Coronary artery (tissue), 2 donors: ENCODE measurements around the gene DENND5B.
"Not testable (repeated sequence)": the region's sequence is repeated elsewhere in the genome, so short reads cannot be mapped to it uniquely, and the experiment has no call there.

Source experiments
- DNase-seq: peaks from one replicate; pipeline ENCODE4 v3.0.0-alpha.2; 2017; ENCODE audit warnings: low spot score
- H3K27ac ChIP-seq, 2 donors: fragments of 200-600 bp; sonication (generic); one replicate each; pipeline ENCODE4 v1.5.1; 2016 to 2019
- H3K4me3 ChIP-seq: fragments of 200-600 bp; sonication (generic); 2 replicates; pipeline ENCODE4 v1.5.1; 2016; ENCODE audit warnings: mild to moderate bottlenecking, moderate library complexity
- TF ChIP-seq, protein P1 (sequence below): fragments of 200-600 bp; sonication (generic); IDR thresholded peaks from one replicate; pipeline ENCODE4 v1.5.1; 2019; ENCODE audit warnings: antibody characterized with exemption

Gene DENND5B

DNA sequence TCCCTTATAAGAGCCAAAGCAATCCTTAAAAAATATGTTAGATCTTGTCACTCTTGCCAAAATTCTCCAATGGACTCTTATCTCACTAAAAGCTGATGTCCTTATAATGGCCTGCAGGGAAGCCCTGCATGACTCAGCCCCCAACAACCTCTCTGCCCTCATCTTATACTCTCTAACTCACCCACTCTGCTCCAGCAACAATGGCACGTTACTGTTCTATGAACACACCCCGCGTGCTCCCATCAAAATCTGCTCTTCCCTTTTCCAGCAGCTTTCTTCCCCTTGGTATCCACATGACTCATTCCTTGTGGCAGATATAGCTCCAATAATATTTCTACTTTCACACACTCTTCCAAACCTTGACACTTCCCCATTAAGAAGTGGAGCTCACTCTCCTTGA is 108.1 kb downstream of the DENND5B start:
- DNase-seq, result no peak
- TF ChIP-seq, protein P1, sequence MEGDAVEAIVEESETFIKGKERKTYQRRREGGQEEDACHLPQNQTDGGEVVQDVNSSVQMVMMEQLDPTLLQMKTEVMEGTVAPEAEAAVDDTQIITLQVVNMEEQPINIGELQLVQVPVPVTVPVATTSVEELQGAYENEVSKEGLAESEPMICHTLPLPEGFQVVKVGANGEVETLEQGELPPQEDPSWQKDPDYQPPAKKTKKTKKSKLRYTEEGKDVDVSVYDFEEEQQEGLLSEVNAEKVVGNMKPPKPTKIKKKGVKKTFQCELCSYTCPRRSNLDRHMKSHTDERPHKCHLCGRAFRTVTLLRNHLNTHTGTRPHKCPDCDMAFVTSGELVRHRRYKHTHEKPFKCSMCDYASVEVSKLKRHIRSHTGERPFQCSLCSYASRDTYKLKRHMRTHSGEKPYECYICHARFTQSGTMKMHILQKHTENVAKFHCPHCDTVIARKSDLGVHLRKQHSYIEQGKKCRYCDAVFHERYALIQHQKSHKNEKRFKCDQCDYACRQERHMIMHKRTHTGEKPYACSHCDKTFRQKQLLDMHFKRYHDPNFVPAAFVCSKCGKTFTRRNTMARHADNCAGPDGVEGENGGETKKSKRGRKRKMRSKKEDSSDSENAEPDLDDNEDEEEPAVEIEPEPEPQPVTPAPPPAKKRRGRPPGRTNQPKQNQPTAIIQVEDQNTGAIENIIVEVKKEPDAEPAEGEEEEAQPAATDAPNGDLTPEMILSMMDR, result no peak
- no peak overlapping the region for H3K4me3 ChIP-seq
- no peak overlapping the region for H3K27ac ChIP-seq

DNA sequence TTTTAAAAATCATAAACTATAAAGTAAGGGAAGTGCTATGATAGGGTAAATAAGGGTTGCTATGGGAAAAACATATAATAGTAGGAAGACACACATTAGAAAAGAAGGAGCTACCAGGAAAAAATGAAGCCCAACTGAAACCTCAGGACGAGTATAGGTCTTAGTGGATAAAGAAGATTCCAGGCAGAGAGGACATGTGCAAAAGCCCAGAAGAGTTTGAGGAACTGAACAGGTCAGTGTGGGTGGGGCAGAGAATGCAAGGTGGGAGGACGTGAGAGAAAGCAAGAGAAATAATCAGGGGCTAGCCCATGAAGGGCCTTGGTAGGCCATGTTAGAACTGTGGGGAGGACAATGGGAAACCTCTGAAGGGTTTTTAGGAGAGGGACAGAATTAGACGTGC is 109.5 kb downstream of the DENND5B start:
- TF ChIP-seq, protein P1, result no peak
- Histone ChIP-seq H3K27ac (no peak overlapping the region), H3K4me3 (no peak overlapping the region)
- DNase-seq, result no peak

- Histone ChIP-seq H3K4me3 (no peak overlapping the region), H3K27ac (no peak overlapping the region)
- TF ChIP-seq, protein P1, result no peak
- DNase-seq, result no peak
Observed at GRCh38 chr12:31479516-31480210, 111.3 kb downstream of the DENND5B start.

GRCh38 chr12:31478898-31479297 is 112.0 kb downstream of the DENND5B start:
- H3K27ac ChIP-seq, result no peak overlapping the region

DNA sequence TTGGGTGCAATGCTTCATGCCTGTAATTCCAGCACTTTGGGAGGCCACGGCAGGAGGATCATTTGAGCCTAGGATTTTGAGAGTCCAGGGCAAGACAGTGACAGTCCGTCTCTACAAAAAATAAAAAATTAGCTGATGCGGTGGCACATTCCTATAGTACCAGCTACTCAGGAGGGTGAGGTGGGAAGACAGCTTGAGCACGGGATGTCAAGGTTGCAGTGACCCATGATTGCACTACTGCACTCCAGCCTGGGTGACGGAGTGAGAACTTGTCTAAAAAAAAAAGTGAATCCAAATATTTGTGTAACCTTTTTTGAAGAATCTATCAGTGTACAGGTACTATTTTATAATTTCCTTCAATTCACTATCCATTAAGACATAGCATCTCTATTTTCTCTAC is 112.5 kb downstream of the DENND5B start:
- Histone ChIP-seq H3K4me3 (no peak overlapping the region), H3K27ac (no peak overlapping the region)
- no peak for DNase-seq
- TF ChIP-seq, protein P1, result no peak

More at GRCh38 chr12:31478898-31479297, 112.0 kb downstream of the DENND5B start:
- H3K4me3 ChIP-seq, result no peak overlapping the region
- TF ChIP-seq, protein P1, result no peak
- DNase-seq, result no peak

DNA sequence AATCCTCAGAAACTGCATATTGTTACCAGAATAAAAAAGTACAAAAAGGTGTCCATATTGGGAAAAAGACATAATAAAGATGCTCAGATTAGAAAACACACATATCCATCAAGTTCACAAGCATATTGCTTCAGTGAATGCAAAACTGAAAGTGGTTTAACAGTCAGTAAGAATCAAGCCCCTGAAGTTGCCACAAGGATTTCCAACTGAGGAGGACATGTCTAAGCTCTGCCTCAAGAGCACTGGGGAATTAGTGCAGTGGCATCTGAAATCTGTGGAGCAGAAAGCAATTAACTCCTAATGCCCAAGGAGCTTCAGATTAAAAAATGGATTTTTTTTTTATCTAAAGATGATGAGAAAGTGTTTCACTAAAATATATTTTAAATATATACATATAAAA is 113.2 kb downstream of the DENND5B start:
- no peak overlapping the region for H3K4me3 ChIP-seq
- DNase-seq, result no peak
- TF ChIP-seq, protein P1, result no peak

GRCh38 chr12:31476437-31476836 is 114.5 kb downstream of the DENND5B start:
- H3K4me3 ChIP-seq, result no peak overlapping the region
- TF ChIP-seq, protein P1, result no peak
- DNase-seq, result no peak
- H3K27ac ChIP-seq, result no peak overlapping the region

More for the DNA sequence above, 113.2 kb downstream of the DENND5B start:
- H3K27ac ChIP-seq, result no peak overlapping the region

DNA sequence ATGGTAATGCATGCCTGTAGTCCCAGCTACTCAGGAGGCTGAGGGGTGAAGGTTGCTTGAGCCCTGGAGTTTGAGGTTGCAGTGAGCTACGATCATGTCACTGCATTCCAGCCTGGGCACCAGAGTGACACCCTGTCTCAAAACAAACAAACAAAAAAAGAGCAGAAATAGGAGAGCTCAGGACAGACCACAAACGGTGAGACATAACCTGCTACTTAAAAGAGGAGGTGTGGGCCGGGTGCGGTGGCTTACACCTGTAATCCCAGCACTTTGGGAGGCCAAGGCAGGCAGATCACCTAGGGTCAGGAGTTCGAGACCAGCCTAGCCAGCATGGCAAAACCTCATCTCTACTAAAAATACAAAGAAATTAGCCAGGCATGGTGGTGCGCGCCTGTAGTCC is 115.3 kb downstream of the DENND5B start:
- not testable (repeated sequence) for DNase-seq, H3K27ac ChIP-seq, H3K4me3 ChIP-seq
